Measurements from ENCODE around the gene RCN1.

The RCN1 gene

GRCh38 chr11:32090545-32091370, at the start of gene RCN1:
Gene RCN1 (plus strand): TSS chr11:32091074. CDS start chr11:32091197, 123 bp downstream.
- ChIA-PET CTCF (interaction anchor here (0.5 kb wide), 1 partner anchor 33 kb away, joined by 3 read pairs; no protein-coding TSS in a partner anchor), POLR2A (interaction anchor here (0.6 to 2.1 kb wide), 12 partner anchors 9 to 345 kb away, joined by 3 to 10 read pairs (median 3); partner anchors contain the start of gene WT1)
- TF ChIP-seq TARDBP (IDR thresholded peaks at IDR 0.05) (no peak), LEF1 (IDR thresholded peaks at IDR 0.05; ENCODE audit: borderline replicate concordance) (no peak), FOXA1 (IDR thresholded peaks at IDR 0.05) (no peak), NFRKB (IDR thresholded peaks at IDR 0.05) (no peak), SUZ12 (IDR thresholded peaks at IDR 0.05) (no peak), FOXK2 (IDR thresholded peaks at IDR 0.05) (no peak), CTBP1 (IDR thresholded peaks at IDR 0.05; ENCODE audit: borderline replicate concordance) (no peak), ARNT (IDR thresholded peaks at IDR 0.05) (no peak), PKNOX1 (IDR thresholded peaks at IDR 0.05) (no peak), L3MBTL2 (conservative IDR thresholded peaks at IDR 0.05) (no peak), SP1 (IDR thresholded peaks at IDR 0.05) (no peak), FOXM1 (IDR thresholded peaks at IDR 0.05; ENCODE audit: borderline replicate concordance) (no peak), BHLHE40 (IDR thresholded peaks at IDR 0.05; ENCODE audit: borderline replicate concordance) (no peak), ELF4 (IDR thresholded peaks at IDR 0.05) (no peak), HDGF (IDR thresholded peaks at IDR 0.05; ENCODE audit: borderline replicate concordance) (no peak), ZNF384 (IDR thresholded peaks at IDR 0.05) (no peak)
- DNase-seq (ENCODE audit: extremely low spot score), result peak; percentile 71

- CTCF ChIA-PET, result interaction anchor here (1.1 kb wide), 1 partner anchor 8 kb away, joined by 3 read pairs; no protein-coding TSS in a partner anchor
- POLR2A ChIA-PET, result no interaction called here
- no peak for TF ChIP-seq NFRKB (IDR thresholded peaks at IDR 0.05)
- TF ChIP-seq L3MBTL2 (conservative IDR thresholded peaks at IDR 0.05), result no peak
- TF ChIP-seq SP1 (IDR thresholded peaks at IDR 0.05), result no peak
- TF ChIP-seq BHLHE40 (IDR thresholded peaks at IDR 0.05; ENCODE audit: borderline replicate concordance), result no peak
- TF ChIP-seq PKNOX1 (IDR thresholded peaks at IDR 0.05), result no peak
- TF ChIP-seq SUZ12 (IDR thresholded peaks at IDR 0.05), result no peak
- no peak for TF ChIP-seq HDGF (IDR thresholded peaks at IDR 0.05; ENCODE audit: borderline replicate concordance)
- no peak for TF ChIP-seq CTBP1 (IDR thresholded peaks at IDR 0.05; ENCODE audit: borderline replicate concordance)
- no peak for TF ChIP-seq FOXA1 (IDR thresholded peaks at IDR 0.05)
- TF ChIP-seq ARNT (IDR thresholded peaks at IDR 0.05), result no peak
- DNase-seq (ENCODE audit: extremely low spot score), result no peak
Observed at GRCh38 chr11:32043737-32044136, 47.1 kb upstream of the RCN1 start.

- ChIA-PET CTCF (interaction anchor here (1.1 kb wide), 1 partner anchor 8 kb away, joined by 3 read pairs; no protein-coding TSS in a partner anchor), POLR2A (no interaction called here)
- TF ChIP-seq CTBP1 (IDR thresholded peaks at IDR 0.05; ENCODE audit: borderline replicate concordance), result no peak
- TF ChIP-seq BHLHE40 (IDR thresholded peaks at IDR 0.05; ENCODE audit: borderline replicate concordance), result no peak
- no peak for TF ChIP-seq SP1 (IDR thresholded peaks at IDR 0.05)
- TF ChIP-seq PKNOX1 (IDR thresholded peaks at IDR 0.05), result no peak
- no peak for TF ChIP-seq LEF1 (IDR thresholded peaks at IDR 0.05; ENCODE audit: borderline replicate concordance)
- no peak for TF ChIP-seq HDGF (IDR thresholded peaks at IDR 0.05; ENCODE audit: borderline replicate concordance)
- TF ChIP-seq SUZ12 (IDR thresholded peaks at IDR 0.05), result no peak
- no peak for TF ChIP-seq NFRKB (IDR thresholded peaks at IDR 0.05)
- no peak for TF ChIP-seq ARNT (IDR thresholded peaks at IDR 0.05)
- no peak for TF ChIP-seq FOXK2 (IDR thresholded peaks at IDR 0.05)
- TF ChIP-seq TARDBP (IDR thresholded peaks at IDR 0.05), result no peak
- no peak for TF ChIP-seq ZNF384 (IDR thresholded peaks at IDR 0.05)
- no peak for TF ChIP-seq ELF4 (IDR thresholded peaks at IDR 0.05)
- TF ChIP-seq FOXA1 (IDR thresholded peaks at IDR 0.05), result no peak
- no peak for TF ChIP-seq FOXM1 (IDR thresholded peaks at IDR 0.05; ENCODE audit: borderline replicate concordance)
- DNase-seq (ENCODE audit: extremely low spot score), result no peak
Observed at GRCh38 chr11:32044158-32044863, 46.6 kb upstream of the RCN1 start.

- TF ChIP-seq SP1 (IDR thresholded peaks at IDR 0.05), result no peak
- no peak for TF ChIP-seq TARDBP (IDR thresholded peaks at IDR 0.05)
- TF ChIP-seq FOXM1 (IDR thresholded peaks at IDR 0.05; ENCODE audit: borderline replicate concordance), result no peak
- no peak for TF ChIP-seq L3MBTL2 (conservative IDR thresholded peaks at IDR 0.05)
- TF ChIP-seq ELF4 (IDR thresholded peaks at IDR 0.05), result no peak
- TF ChIP-seq CTBP1 (IDR thresholded peaks at IDR 0.05; ENCODE audit: borderline replicate concordance), result no peak
- no peak for TF ChIP-seq PKNOX1 (IDR thresholded peaks at IDR 0.05)
- no peak for TF ChIP-seq FOXA1 (IDR thresholded peaks at IDR 0.05)
- TF ChIP-seq NFRKB (IDR thresholded peaks at IDR 0.05), result no peak
- TF ChIP-seq BHLHE40 (IDR thresholded peaks at IDR 0.05; ENCODE audit: borderline replicate concordance), result no peak
- TF ChIP-seq LEF1 (IDR thresholded peaks at IDR 0.05; ENCODE audit: borderline replicate concordance), result no peak
- no peak for TF ChIP-seq ARNT (IDR thresholded peaks at IDR 0.05)
- no peak for TF ChIP-seq ZNF384 (IDR thresholded peaks at IDR 0.05)
- no peak for TF ChIP-seq SUZ12 (IDR thresholded peaks at IDR 0.05)
- ChIA-PET CTCF (no interaction called here), POLR2A (no interaction called here)
- DNase-seq (ENCODE audit: extremely low spot score), result no peak
Observed at GRCh38 chr11:32045456-32045855, 45.4 kb upstream of the RCN1 start.

All from HEK293T (cell line).